ENCODE results near the gene SMIM21. TPM values are rescaled to one million over a fixed set of nuclear protein-coding genes. Genes with fewer than 3 reads are reported as not detected.

Gene SMIM21
- total RNA-seq, 2 experiments from 2014 or later, result not detected

- intact Hi-C loops (cut with DNase I, micrococcal nuclease), result no loop called here
- H3K4me3 Mint-ChIP-seq, result no peak overlapping the region
- CTCF ChIA-PET, result no interaction called here
Observed at GRCh38 chr18:75428490-75428889, 987 bp upstream of the SMIM21 start.

GRCh38 chr18:75422341-75422910 lies 5.1 kb downstream of the SMIM21 start:
- Histone ChIP-seq H3K4me1 (ENCODE audit: insufficient read depth, low read length) (no peaks in the 10 kb centered on the region), H3K36me3 (ENCODE audit: insufficient read depth, low read length) (no peaks in the 10 kb centered on the region), H3K27me3 (ENCODE audit: control insufficient read depth in 1 of 2, insufficient read depth in 2 of 2, low read length in 2 of 2) (peaks cover 0 to 3% of the 10 kb centered on the region in 2 experiments), H3K9me3 (ENCODE audit: control insufficient read depth in 1 of 2, insufficient read depth in 1 of 2, low read length in 2 of 2) (peaks cover 0 to 4% of the 10 kb centered on the region in 2 experiments), H3K4me3 (ENCODE audit: low read length) (no peak overlapping the region), H3K27ac (ENCODE audit: low read depth in 1 of 2, low read length in 2 of 2) (no peak overlapping the region)
- DNase-seq (no peak), ATAC-seq (ENCODE audit: poor library complexity) (no peak)
- intact Hi-C loops (cut with DNase I, micrococcal nuclease), result no loop called here
- Mint-ChIP-seq H3K9me3 (peaks cover 5% of the 10 kb centered on the region), H3K4me1 (ENCODE audit: low read depth) (no peaks in the 10 kb centered on the region), H3K36me3 (ENCODE audit: low read depth) (no peaks in the 10 kb centered on the region), H3K4me3 (no peak overlapping the region), H3K27ac (no peak overlapping the region), H3K27me3 (peaks cover 17% of the 10 kb centered on the region)
- CTCF ChIA-PET, result no interaction called here
- no peak for TF ChIP-seq CTCF (IDR thresholded peaks at IDR 0.05)
- POLR2A ChIA-PET, result no interaction called here

More at GRCh38 chr18:75428490-75428889, 987 bp upstream of the SMIM21 start:
- no peaks in the 10 kb centered on the region for H3K36me3 Mint-ChIP-seq (ENCODE audit: low read depth)
- DNase-seq (no peak), ATAC-seq (ENCODE audit: poor library complexity) (no peak)
- Histone ChIP-seq H3K27me3 (ENCODE audit: control insufficient read depth in 1 of 2, insufficient read depth in 2 of 2, low read length in 2 of 2) (peaks cover 7 to 11% of the 10 kb centered on the region in 2 experiments), H3K36me3 (ENCODE audit: insufficient read depth, low read length) (no peaks in the 10 kb centered on the region), H3K9me3 (ENCODE audit: control insufficient read depth in 1 of 2, insufficient read depth in 1 of 2, low read length in 2 of 2) (no peaks in the 10 kb centered on the region), H3K27ac (ENCODE audit: low read depth in 1 of 2, low read length in 2 of 2) (no peak overlapping the region), H3K4me3 (ENCODE audit: low read length) (no peak overlapping the region), H3K4me1 (ENCODE audit: insufficient read depth, low read length) (no peaks in the 10 kb centered on the region)
- no peak overlapping the region for H3K27ac Mint-ChIP-seq
- H3K9me3 Mint-ChIP-seq, result no peaks in the 10 kb centered on the region
- POLR2A ChIA-PET, result no interaction called here
- TF ChIP-seq CTCF (IDR thresholded peaks at IDR 0.05), result no peak
- peaks cover 17% of the 10 kb centered on the region for H3K27me3 Mint-ChIP-seq
- no peaks in the 10 kb centered on the region for H3K4me1 Mint-ChIP-seq (ENCODE audit: low read depth)

GRCh38 chr18:75421656-75422055 lies 5.8 kb downstream of the SMIM21 start:
- no peak overlapping the region for H3K27ac Mint-ChIP-seq
- ChIA-PET POLR2A (no interaction called here), CTCF (no interaction called here)
- H3K9me3 Mint-ChIP-seq, result peaks cover 5% of the 10 kb centered on the region
- no peak for TF ChIP-seq CTCF (IDR thresholded peaks at IDR 0.05)
- H3K4me1 ChIP-seq (ENCODE audit: insufficient read depth, low read length), result no peaks in the 10 kb centered on the region
- ATAC-seq (ENCODE audit: poor library complexity) (no peak), DNase-seq (no peak)
- no peaks in the 10 kb centered on the region for H3K4me1 Mint-ChIP-seq (ENCODE audit: low read depth)
- no peak overlapping the region for H3K27ac ChIP-seq (ENCODE audit: low read depth in 1 of 2, low read length in 2 of 2)
- H3K9me3 ChIP-seq (ENCODE audit: control insufficient read depth in 1 of 2, insufficient read depth in 1 of 2, low read length in 2 of 2), result peaks cover 0 to 4% of the 10 kb centered on the region in 2 experiments
- H3K27me3 Mint-ChIP-seq, result peaks cover 17% of the 10 kb centered on the region
- H3K4me3 Mint-ChIP-seq, result no peak overlapping the region
- intact Hi-C loops (cut with DNase I, micrococcal nuclease), result no loop called here
- no peak overlapping the region for H3K4me3 ChIP-seq (ENCODE audit: low read length)
- H3K27me3 ChIP-seq (ENCODE audit: control insufficient read depth in 1 of 2, insufficient read depth in 2 of 2, low read length in 2 of 2), result peaks cover 0 to 3% of the 10 kb centered on the region in 2 experiments
- no peaks in the 10 kb centered on the region for H3K36me3 Mint-ChIP-seq (ENCODE audit: low read depth)
- no peaks in the 10 kb centered on the region for H3K36me3 ChIP-seq (ENCODE audit: insufficient read depth, low read length)

All from CD4-positive, alpha-beta T cell (primary cell).